HUES6 (cell line): ENCODE results near the gene SLC6A17.
A peak's percentile ranks its signal among the peaks of the same experiment; 100 is the strongest.

ENCODE experiments used
- H3K27ac ChIP-seq: 2 replicates; pipeline ENCODE4 v1.7.0; 2013; ENCODE audit warnings: low read depth, mild to moderate bottlenecking, low read length, inconsistent platforms
- H3K27me3 ChIP-seq: 2 replicates; pipeline ENCODE4 v1.6.1; 2013; ENCODE audit warnings: low read length; ENCODE audit not compliant: control insufficient read depth, insufficient read depth
- H3K36me3 ChIP-seq: 2 replicates; pipeline ENCODE4 v1.6.1; 2013; ENCODE audit warnings: low read length; ENCODE audit not compliant: control insufficient read depth, insufficient read depth
- H3K4me1 ChIP-seq: 2 replicates; pipeline ENCODE4 v1.6.1; 2013; ENCODE audit warnings: low read length; ENCODE audit not compliant: control insufficient read depth, insufficient read depth
- H3K4me3 ChIP-seq: 2 replicates; pipeline ENCODE4 v1.5.1; 2013; ENCODE audit warnings: low read depth, low read length
- H3K9ac ChIP-seq: one replicate; pipeline ENCODE4 v1.6.1; 2013; ENCODE audit warnings: mild to moderate bottlenecking, low read length
- H3K9me3 ChIP-seq: 2 replicates; pipeline ENCODE4 v1.6.1; 2013; ENCODE audit warnings: low read depth, low read length; ENCODE audit not compliant: control insufficient read depth, insufficient read depth

The SLC6A17 gene

DNA sequence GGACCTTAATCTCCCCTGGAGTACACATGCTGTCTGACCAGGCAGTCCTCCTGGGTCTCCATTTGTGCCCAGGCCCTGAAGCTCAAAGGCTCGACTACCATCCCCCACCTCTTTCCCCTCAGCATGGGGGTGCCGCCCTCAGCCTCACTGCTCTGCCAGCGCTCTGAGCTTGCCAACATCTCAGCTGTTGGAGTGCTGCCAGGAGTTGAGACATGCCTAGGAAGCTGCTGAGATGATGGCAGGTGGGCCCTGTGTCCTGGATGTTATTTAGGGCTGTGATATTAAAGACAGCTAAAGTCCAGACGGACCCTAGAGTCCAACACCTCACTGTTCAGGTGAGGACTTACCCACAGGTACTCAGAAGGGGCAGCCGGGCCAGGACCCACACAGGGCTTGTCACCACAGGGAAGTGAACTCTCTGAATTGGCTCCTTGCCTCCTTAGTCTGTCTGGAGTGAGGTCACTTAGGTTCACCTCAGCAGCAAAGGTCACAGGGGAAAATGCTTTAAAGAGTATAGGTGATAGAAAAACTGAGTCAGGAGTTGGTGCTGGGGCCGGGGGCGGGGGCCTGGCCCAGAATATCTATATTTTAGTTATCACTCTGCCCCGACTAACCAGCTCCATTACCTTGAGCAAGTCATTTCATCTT lies 40.1 kb downstream of the SLC6A17 start:
- Histone ChIP-seq H3K9ac (no peak overlapping the region), H3K27ac (no peak overlapping the region), H3K4me1 (peaks cover 5% of the 10 kb centered on the region; the same call in 1 of the 2 replicates), H3K9me3 (no peaks in the 10 kb centered on the region), H3K27me3 (no peaks in the 10 kb centered on the region; the same call in 1 of the 2 replicates), H3K36me3 (no peaks in the 10 kb centered on the region), H3K4me3 (no peak overlapping the region)

GRCh38 chr1:110192541-110192940 lies 42.2 kb downstream of the SLC6A17 start:
- Histone ChIP-seq H3K4me1 (no peaks in the 10 kb centered on the region; the same call in 1 of the 2 replicates), H3K9ac (no peak overlapping the region), H3K4me3 (no peak overlapping the region), H3K36me3 (no peaks in the 10 kb centered on the region), H3K27me3 (no peaks in the 10 kb centered on the region), H3K27ac (no peak overlapping the region), H3K9me3 (no peaks in the 10 kb centered on the region)

GRCh38 chr1:110195196-110195595 lies 44.9 kb downstream of the SLC6A17 start:
- Histone ChIP-seq H3K9me3 (no peaks in the 10 kb centered on the region), H3K4me1 (no peaks in the 10 kb centered on the region), H3K9ac (no peak overlapping the region), H3K4me3 (no peak overlapping the region), H3K27me3 (no peaks in the 10 kb centered on the region), H3K36me3 (no peaks in the 10 kb centered on the region), H3K27ac (no peak overlapping the region)

- H3K27ac ChIP-seq = no peak overlapping the region
- no peak overlapping the region for H3K9ac ChIP-seq
- peaks cover 11% of the 10 kb centered on the region for H3K4me1 ChIP-seq
- H3K27me3 ChIP-seq = no peaks in the 10 kb centered on the region
- H3K4me3 ChIP-seq = no peak overlapping the region
- no peaks in the 10 kb centered on the region for H3K36me3 ChIP-seq
- no peaks in the 10 kb centered on the region for H3K9me3 ChIP-seq
These were observed 46.8 kb downstream of the SLC6A17 start for GRCh38 chr1:110196917-110197765.

- no peaks in the 10 kb centered on the region for H3K36me3 ChIP-seq
- no peak overlapping the region for H3K4me3 ChIP-seq
- H3K9ac ChIP-seq = no peak overlapping the region
- no peaks in the 10 kb centered on the region for H3K9me3 ChIP-seq
- peaks cover 11% of the 10 kb centered on the region for H3K4me1 ChIP-seq
- H3K27me3 ChIP-seq = no peaks in the 10 kb centered on the region
- no peak overlapping the region for H3K27ac ChIP-seq
These were observed 47.8 kb downstream of the SLC6A17 start for GRCh38 chr1:110197905-110198629.

- Histone ChIP-seq H3K27ac (no peak overlapping the region), H3K4me3 (no peak overlapping the region), H3K27me3 (no peaks in the 10 kb centered on the region), H3K9me3 (no peaks in the 10 kb centered on the region), H3K9ac (no peak overlapping the region), H3K36me3 (no peaks in the 10 kb centered on the region), H3K4me1 (peaks cover 18% of the 10 kb centered on the region)
These were observed 48.5 kb downstream of the SLC6A17 start for GRCh38 chr1:110198746-110199145.

GRCh38 chr1:110200190-110200589 lies 49.9 kb downstream of the SLC6A17 start:
- Histone ChIP-seq H3K27me3 (no peaks in the 10 kb centered on the region), H3K9ac (no peak overlapping the region), H3K4me1 (peaks cover 18% of the 10 kb centered on the region), H3K9me3 (no peaks in the 10 kb centered on the region), H3K27ac (no peak overlapping the region), H3K36me3 (no peaks in the 10 kb centered on the region), H3K4me3 (no peak overlapping the region)

- Histone ChIP-seq H3K4me1 (peaks cover 18% of the 10 kb centered on the region), H3K4me3 (no peak overlapping the region), H3K36me3 (no peaks in the 10 kb centered on the region), H3K9ac (peak overlapping the region; percentile 17), H3K27ac (no peak overlapping the region), H3K9me3 (no peaks in the 10 kb centered on the region), H3K27me3 (no peaks in the 10 kb centered on the region)
These were observed 50.4 kb downstream of the SLC6A17 start for GRCh38 chr1:110200666-110201065.

DNA sequence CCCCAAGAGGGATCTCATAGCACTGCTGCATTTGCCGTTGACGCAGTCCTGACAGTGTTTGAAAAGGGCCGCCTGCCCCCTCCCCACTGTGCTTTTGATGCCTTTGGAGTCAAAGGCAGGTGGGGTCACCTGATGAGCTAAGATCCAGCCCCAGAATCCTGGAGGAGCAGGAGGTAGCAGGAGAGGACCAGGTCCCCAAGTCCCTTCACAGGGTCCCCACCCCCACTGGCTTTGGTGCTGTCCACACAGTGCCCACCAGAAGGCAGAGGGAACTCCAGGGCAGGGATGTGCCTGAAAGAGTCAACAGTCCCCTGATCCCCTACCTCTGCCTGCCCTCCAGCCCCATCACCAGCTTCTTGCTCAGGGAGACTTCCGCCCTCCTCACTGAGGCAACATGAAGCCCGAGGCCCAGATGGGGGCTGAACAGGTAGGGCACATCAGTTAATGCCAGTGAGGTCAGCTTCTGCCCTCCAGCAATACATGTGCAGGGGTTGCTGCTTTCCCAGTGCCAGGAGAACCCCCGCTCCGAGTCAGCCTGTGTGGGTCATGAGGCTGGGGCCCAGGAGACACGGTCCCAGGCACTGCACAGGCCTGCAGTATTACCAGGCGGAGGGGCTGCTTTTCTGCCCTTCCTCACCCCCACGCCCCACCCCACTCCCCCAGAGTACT lies 51.0 kb downstream of the SLC6A17 start:
- Histone ChIP-seq H3K27me3 (no peaks in the 10 kb centered on the region), H3K4me1 (peaks cover 18% of the 10 kb centered on the region), H3K9me3 (no peaks in the 10 kb centered on the region), H3K36me3 (no peaks in the 10 kb centered on the region), H3K4me3 (no peak overlapping the region), H3K9ac (no peak overlapping the region), H3K27ac (no peak overlapping the region)

GRCh38 chr1:110203021-110203661 lies 52.8 kb downstream of the SLC6A17 start:
- H3K4me1 ChIP-seq = peaks cover 18% of the 10 kb centered on the region
- no peaks in the 10 kb centered on the region for H3K36me3 ChIP-seq
- no peaks in the 10 kb centered on the region for H3K9me3 ChIP-seq
- H3K9ac ChIP-seq = no peak overlapping the region
- H3K4me3 ChIP-seq = no peak overlapping the region
- H3K27ac ChIP-seq = no peak overlapping the region
- 0 out of 2 replicates have a peak, but pooled peaks cover under 1% of the 10 kb centered on the region for H3K27me3 ChIP-seq
